Panc1 (cell line): ENCODE data around the gene CMIP.

Experiments used
- POLR2AphosphoS5 ChIP-seq: IDR thresholded peaks from 2 replicates; pipeline ENCODE4 v1.6.1; 2012; ENCODE audit warnings: mild to moderate bottlenecking, low read depth, low read length, moderate library complexity
- TF ChIP-seq, protein P1 (sequence below): fragments of 450-650 bp; IDR thresholded peaks from 2 replicates; pipeline ENCODE4 v1.5.1; 2017; ENCODE audit warnings: mild to moderate bottlenecking

DNA sequence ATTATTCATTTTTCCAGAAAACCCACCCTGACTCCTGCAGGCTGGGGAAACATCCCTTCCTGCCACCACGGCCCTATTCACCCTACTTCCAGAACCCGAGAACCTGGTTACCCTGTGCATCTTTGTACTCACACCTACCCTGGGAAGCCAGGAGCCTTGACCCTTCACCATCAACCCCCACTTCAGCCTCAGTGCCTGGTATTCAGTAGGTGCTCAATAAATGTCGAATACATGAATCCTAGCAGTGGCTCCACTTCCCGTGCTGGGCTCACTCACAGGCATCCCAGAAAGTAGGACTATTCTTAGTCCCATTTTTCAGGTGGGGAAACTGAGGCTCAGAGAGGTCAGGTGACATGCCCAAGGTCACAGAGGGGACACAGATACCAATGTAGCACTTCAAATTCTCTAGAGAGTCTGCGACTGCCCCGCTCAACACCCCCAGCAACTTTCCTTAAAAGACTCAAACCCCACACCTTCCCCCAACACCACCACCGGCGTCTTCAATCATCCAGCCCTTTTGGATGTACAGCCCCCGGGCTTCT, 36.1 kb upstream of the CMIP start:
- TF ChIP-seq POLR2AphosphoS5: no peak
- TF ChIP-seq, protein P1, sequence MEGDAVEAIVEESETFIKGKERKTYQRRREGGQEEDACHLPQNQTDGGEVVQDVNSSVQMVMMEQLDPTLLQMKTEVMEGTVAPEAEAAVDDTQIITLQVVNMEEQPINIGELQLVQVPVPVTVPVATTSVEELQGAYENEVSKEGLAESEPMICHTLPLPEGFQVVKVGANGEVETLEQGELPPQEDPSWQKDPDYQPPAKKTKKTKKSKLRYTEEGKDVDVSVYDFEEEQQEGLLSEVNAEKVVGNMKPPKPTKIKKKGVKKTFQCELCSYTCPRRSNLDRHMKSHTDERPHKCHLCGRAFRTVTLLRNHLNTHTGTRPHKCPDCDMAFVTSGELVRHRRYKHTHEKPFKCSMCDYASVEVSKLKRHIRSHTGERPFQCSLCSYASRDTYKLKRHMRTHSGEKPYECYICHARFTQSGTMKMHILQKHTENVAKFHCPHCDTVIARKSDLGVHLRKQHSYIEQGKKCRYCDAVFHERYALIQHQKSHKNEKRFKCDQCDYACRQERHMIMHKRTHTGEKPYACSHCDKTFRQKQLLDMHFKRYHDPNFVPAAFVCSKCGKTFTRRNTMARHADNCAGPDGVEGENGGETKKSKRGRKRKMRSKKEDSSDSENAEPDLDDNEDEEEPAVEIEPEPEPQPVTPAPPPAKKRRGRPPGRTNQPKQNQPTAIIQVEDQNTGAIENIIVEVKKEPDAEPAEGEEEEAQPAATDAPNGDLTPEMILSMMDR: no peak
